NCI-H446 treated with DMSO at 0.1 percent for 48 hours (cell line): ENCODE results near the gene SNX30.

Experiments used
- DNase-seq: peaks from one replicate; lab custom pipeline; 2025; lab: John Stamatoyannopoulos, UW

Gene SNX30

DNA sequence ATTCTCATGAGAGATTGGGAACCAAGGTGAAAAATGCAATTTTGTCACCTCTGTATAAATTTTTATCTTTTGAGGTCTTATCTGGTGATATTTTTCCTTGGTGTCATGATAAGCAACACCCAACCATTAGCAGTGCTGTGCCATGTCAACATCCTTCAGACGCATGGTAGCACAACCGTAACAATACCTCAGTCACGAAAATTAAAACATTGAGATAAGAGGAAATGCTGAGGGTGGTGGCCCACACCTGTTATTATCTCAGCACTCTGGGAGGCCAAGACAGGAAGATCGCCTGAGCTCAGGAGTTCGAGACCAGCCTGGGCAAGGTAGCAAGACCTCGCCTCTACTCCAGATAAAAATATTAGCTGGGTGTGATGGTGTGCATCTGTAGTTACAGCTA lies 107.4 kb downstream of the SNX30 start:
- no peak for DNase-seq

DNA sequence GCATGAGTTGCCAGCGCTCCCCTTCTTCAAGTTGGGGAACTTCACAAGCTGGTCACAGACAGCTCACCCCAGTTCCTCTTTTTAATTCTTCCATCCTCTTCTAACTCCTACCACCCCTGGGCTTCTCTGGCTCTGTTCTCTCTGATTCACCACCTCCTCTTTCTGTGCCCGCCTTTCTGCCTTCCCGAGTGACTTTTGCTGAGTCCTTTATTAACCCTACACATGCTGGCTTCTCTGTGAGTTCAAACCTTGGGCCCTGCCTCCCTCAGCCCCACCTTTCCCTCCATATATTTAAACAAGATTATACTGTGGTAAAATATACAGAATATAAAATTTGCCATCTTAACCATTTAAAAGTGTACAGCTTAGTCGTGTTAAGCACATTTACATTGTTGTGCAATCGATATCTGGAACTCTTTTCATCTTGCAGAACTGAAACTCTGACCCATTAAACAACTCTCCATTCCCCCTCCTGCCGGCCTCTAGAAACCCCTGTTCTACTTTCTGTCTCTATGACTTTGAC lies 108.1 kb downstream of the SNX30 start:
- no peak for DNase-seq

DNA sequence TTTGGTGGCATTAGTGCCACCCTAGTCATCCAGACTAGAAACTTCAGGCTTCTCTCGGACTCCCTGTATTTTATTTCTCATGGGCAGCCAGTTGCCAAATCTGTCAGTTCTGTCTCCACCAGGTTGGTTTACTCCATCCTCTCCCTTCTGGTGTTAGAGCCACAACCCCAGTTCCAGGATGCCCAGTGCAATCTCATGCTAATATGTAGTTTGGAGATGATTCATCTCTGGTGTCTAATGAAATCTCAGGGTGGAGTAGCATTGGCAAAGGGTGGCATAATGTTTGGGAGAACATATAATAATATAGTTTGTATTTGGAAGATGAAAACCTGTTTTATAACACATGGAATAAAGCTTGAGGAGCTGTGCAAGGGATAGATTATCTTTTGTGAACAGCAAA lies 109.9 kb downstream of the SNX30 start:
- DNase-seq: no peak

DNA sequence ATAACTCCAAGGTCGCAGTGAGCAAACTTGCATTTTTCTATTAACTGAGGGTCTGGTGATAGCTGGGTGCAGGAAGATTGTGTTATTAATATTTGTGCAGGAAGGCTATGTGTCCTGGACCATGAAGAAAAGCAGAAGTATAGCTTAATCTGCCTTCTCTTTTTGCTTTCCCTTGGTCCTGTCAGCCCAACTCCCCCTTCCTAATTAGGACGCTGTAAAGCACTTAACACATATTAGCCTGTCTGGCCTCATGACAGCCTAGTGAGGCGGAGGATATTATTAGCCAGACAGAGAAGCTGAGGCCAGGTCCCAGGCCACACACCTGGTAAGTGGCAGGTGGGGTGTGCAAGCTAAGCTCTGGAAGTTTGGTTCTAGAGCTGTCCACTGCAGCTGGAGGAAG lies 110.6 kb downstream of the SNX30 start:
- DNase-seq: no peak

DNA sequence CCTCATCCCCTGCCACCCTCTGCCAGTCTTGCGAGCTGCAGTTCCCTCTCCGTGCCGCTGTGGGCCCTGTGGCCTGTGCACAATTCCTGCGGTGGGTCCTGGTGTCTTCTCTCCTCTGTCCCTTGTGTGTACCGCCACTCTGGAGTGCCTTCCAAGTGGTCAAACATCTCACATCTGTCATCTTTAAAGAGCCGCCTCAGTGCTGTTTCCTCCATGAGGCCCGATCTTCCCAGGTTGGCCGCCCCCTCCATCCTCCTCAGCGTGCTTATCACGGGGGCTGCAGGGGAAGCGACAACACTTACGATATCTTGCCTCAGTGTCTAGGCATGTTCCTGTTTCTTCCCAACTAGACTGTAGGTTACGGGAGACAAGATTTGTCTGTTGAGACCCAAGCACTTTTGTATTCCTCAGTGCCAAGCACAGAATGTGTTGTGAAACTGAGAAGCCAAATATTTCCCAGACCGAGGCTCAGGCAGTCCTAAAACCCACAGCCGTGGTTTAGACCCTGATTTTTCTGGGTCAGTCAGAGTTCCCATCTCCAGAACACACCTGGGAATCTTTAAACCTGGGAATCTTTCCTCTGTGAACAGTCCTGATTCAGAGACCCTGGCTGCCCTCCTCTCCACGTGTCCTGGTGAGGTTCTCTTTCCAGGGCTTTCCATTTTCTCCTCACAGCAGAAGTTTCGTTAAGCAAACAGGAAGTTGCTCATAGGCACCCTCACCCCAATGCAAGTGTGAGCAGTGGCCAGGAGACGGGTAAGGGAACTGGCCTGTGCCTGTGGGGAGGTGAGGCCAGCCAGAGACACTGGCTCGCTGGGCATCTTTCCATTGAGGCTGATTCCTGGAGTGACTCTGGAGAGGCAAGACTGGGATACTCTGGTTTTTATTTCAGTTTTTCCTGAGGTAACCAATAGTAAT lies 111.3 kb downstream of the SNX30 start:
- no peak for DNase-seq

DNA sequence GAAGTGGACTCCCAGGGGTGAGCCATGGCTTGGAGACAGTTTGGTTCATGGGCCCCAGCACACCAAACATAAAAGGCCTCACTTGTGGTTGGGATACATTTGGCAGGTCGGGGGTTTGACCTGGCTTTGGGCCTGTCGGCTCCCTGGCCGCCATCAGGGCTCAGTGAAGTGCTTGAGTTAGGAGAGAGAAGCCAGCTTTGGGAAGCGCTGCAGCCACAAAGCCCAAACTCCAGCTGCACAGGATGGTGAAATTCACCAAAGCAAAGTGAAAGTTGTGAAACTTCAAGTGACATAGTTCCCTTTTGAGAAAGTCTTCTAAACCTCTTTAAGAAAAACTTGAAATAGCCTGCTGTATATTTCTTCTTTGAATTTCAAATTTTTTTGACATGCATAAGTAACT lies 112.7 kb downstream of the SNX30 start:
- no peak for DNase-seq

DNA sequence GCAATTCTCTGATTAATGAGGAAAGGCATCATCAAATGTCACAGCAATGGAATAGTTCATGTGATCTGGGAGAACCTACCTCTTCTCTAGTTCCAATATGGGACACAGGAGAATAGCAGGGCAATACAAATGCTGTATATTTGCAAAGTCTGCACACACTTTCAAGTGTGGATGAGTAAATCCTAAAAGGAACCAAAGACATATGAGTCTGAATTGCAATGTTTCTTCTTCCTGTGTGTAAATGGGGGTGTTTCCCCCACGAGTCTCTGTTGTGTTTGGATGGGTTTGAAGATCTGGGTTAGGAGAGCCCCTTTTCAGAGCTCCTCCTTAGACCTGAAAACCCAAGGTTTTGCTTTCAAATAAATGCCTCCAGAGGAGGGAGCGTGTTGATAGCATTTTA lies 113.2 kb downstream of the SNX30 start:
- no peak for DNase-seq

DNA sequence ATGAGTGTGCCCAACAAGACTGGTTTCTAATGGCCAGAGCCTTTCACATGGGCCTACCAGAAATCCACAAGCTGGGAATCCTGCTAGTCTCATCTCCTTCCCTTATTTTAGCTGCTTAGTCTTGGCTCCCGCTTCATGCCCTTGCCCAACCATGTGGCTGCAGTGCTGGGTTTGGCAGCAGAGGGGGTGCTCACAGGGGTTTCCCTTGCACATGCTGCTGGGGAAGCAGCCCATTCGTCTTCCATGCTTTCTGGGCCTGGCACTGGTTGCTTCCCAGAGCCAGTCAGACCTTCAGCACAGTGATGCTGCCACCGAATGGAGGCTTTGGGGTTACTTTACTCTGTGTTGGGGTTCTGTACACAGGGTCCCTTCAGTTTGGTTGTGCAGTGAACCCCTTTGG lies 113.8 kb downstream of the SNX30 start:
- no peak for DNase-seq

DNA sequence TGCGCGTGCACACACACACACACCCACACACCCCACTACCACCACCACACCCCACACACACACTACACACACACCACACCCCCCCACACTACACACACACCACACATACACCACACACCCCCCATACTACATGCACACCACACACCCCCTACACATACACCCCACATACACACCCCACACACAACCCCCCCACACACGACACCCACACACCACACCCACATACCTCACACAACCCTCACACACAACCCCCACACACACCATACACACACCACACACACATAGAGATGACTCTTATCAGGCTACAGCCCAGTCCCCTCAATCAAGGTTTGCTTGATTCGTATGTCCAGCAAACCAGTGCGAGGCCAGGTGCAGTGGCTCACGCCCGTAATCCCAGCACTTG lies 114.4 kb downstream of the SNX30 start:
- DNase-seq: no peak

DNA sequence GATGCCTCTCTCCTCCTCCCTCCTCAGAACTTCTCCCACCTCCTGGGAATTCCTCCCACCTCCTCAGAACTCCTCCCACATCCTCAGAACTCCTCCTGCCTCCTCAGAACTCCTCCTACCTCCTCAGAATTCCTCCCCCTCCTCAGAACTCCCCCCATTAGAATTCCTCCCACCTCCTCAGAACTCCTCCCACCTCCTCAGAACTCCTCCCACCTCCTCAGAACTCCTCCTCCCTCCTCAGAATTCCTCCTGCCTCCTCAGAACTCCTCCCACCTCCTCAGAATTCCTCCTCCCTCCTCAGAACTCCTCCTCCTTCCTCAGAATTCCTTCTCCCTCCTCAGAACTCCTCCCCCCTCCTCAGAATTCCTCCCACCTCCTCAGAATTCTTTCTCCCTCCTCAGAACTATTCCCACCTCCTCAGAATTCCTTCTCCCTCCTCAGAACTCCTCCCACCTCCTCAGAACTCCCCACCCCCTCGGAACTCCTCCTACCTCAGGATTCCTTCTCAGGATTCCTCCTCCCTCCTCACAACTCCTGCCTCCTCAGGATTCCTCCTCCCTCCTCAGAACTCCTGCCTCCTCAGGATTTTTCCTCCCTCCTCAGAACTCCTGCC lies 116.2 kb downstream of the SNX30 start:
- DNase-seq: no peak

DNA sequence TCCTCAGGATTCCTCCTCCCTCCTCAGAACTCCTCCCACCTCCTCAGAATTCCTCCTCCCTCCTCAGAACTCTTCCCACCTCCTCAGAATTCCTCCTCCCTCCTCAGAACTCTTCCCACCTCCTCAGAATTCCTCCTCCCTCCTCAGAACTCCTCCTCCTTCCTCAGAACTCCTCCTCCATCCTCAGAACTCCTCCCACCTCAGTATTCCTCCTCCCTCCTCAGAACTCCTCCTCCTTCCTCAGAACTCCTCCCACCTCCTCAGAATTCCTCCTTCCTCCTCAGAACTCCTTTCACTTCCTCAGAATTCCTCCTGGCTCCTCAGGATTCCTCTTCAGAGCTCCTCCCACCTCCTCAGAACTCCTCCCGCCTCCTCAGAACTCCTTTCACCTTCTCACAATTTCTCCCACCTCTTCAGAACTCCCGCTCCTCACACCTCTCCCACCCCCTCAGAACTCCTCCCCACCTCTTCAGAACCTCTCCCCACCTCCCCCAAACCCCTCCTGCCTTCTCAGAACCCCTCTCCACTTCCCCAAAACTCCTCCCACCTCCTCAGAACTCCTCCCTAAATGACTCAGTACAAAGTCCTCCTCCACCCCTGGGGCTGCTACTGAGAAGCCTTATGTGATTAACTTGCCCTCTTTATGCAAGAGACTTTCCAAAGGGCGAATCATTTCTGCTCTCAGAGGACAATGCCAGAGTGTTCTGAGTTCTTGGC lies 116.9 kb downstream of the SNX30 start:
- DNase-seq: no peak

DNA sequence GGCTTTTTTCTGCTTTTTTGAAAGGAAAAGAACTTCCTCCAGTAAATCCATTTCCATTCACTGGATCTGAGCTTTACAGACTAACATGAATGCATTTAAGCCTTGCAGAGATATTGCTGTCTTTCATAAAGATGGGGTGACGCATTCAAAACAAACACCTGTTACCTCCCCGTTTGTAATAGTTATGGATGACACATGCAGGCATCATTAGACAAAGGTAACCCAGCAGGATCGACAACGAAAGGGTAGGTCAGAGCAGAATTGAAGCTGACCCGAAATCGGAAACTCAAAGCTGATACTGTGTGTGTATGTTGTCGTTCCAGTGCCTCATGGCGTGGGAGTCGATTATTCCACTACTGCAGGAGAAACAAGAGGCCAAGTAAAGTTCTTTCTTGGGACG lies 117.9 kb downstream of the SNX30 start:
- DNase-seq: no peak

DNA sequence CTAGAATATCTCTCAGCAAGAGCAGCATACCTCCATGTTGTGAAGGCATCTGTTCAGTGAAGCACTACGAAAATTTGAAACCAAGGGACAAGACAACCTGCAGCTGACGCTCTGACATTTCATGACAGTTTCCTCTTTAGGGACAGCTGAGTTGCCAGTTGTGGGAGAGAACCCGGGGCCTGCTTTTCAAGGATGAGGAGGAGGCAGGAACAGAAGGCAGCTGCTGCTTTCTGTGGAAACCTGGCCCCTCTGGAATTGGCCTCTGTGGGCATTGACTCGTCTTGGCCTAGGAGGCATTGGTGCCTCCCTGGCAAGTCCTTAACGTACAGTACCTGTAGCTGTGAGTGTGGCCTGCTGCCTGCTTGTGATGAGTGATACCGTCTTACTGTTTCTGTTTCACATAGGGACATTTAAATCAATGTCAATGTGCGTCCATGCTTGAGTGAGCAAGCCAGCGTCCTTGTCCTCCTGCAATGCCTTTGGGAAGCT lies 118.5 kb downstream of the SNX30 start:
- DNase-seq: no peak

DNA sequence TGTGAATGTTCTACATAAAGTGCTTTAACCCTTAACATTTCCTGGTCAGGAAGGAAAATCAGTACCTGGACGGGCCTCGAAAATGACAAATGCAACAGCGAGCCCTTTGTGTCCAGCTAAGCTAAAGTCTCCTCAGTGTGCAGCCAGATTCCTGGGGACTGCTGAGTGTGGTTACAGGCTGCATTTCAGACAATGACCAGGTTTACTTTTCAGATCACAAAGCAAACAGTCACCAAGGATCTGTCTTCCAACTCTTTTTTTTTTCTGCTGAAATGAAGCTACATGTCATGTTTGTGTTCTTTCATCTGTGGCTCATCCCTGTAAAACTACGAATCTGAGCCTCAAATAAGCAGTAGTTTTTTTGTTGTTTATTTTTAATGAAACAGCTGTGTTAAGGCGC lies 119.4 kb downstream of the SNX30 start:
- no peak for DNase-seq

DNA sequence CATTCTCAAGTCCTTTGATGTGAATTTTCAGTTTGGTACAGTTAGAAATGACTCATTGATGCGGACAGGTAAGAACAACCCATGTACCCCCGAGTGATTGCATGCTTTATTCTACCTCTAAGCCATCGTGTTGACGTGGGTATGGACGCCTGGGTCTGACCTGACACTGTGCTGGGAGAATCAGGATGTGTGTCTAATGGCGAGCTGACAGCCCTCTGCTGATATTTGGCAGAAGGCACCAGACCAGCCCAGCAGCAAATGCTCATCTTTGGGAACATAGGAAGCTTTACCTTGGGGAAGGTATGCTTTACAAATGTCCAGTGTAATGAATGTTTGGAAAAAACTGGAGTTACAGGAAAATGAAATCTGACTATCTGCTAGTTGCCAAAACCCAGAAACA lies 120.0 kb downstream of the SNX30 start:
- DNase-seq: no peak

DNA sequence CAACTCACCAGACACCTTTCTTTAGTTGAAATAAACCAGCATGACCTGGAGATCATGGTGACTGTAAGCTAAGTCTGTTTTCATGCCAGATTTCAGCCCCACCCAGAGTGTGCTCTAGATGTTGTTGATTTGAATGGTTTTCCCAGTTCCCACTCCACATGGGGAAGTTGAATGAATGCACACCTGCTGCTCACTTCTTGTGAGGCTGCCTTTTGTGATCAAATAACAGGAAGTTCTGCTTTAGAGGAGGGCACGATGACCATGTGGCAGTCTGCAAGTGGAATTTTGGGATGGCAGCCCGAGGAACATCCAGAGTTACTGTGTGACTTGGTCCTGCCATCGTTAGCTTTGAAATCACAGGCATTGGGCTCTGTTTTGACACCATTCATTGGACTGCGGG lies 121.5 kb downstream of the SNX30 start:
- no peak for DNase-seq

DNA sequence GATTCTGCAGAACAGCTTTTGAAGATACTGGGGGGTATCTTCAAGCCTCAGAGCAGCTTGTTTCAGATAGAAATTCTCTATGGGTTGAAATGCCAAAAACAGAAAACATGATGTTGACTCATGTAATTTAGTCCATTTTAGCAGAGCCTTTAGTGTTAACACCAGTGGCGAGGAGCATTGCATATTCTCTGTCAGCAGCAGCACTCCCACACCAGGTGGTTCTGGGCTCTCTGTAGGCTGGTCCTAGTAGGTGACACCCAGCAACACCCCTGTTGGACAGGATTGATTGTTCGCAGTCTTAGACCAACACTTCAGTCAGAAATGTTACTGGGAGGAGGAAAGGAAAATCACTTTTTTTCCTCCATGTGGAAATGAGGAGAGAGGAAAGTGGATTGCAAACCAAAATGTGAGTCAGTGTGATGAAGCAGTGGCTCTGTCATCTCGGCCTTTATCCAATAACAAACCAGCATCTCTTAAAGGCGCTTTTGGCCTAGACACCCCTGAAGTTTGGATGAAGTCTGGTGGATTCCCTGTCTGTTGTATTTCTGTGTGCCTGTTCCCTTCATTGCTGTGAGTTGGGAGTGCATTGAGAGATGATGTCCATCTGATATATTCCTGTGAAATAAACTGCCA lies 123.3 kb downstream of the SNX30 start:
- no peak for DNase-seq

DNA sequence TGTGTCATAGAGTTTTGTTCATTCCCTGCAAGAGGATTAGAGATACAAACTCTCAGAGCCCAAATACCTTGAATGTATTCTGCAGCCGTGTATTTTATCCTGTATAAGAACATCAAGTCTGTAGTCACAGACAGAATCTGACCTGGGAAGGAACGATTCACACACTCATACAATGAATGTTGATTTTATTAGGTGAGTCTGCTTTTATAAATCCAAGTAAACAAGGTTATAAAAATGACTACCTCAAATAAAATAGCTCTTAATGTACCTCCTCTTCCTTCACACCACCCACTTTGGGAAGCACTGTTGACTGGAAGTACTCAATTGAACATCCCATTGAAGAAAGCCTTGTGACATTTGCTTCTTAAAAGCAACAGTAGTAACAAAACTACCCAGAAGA lies 128.2 kb downstream of the SNX30 start:
- DNase-seq: no peak

DNA sequence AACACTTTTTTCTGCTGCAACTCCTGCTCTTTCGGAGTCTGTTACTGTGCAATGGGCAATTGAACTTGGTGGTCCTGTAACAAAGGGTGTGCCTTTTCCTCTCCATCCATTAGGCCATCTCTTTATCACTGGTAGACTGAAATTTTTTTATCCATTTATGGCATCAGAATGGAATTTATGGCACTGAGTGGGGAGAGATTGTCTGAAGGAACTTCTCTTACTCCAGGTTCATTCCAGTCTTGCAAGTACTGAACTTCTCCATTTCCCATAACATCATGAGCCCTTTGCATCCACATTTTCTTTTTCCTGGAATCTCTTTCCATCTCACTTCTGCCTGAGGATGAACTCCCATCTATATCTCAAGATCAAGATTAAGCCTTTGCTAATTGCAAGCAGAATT lies 130.1 kb downstream of the SNX30 start:
- no peak for DNase-seq

DNA sequence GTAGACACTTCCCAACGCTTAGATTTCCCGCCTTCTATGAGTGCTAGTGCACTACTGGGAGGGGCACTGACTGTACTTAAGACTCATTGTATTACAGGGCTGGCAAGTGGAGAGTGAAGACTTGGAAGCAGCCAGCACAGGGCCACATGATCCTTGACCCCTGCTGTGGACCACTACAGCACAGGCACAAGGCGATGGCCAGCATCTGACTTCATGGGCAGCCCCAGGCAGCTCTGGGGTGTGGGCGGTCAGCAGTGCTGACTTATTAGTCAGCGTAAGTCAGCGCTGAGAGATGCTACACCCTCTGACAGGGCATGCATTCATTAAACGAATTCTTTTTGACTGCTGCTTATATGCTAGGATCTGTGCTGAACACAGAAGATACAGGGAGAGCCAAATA lies 130.8 kb downstream of the SNX30 start:
- no peak for DNase-seq

DNA sequence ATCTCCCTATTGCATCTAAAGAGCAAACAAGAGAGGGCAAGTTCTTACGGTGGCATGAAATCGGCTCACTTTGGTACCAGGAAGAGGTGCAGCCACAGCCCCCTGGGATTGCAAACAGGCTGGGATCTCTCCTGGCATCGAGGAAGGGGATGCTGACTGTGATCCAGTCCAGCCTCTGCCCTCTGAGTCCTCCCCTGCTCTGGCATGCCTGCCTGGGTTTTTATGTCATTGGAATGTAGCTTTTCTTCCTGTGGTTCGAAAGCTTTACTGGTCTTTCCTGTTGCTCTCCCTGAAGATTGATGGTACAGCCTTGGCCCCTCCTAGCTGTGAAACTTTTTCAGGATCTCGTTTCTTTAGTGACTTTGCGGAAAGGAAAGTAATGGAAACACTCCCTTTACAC lies 133.5 kb downstream of the SNX30 start:
- no peak for DNase-seq

DNA sequence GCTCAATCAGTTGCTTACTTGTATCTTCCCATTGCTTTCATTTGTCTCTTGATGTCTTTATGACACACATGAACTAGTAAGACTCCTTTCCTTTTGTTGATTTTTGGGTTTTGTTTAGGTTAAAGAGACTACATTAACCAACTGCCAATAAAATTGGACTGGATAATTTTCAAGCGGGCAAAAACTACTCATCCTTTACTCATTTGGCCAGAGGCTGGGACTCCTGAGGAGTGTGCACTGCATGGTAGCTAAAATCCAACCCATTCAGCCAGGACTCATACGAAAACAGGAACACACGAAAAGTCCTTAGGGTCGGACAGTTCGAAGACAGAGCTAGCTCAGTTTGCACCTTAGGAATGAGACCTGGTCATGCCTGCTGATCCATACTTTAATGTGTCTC lies 134.2 kb downstream of the SNX30 start:
- DNase-seq: no peak
